Activated naive CD4-positive, alpha-beta T cell treated with anti-CD3 and anti-CD28 coated beads, Interleukin-2, amount 10 ng/mL, durations not matched to agents 7 days and 5 days (primary cell): Measurements from ENCODE around the gene LTA4H.
"Not testable (repeated sequence)": the region's sequence is repeated elsewhere in the genome, so short reads cannot be mapped to it uniquely, and the experiment has no call there.

Source experiments
- CTCF ChIA-PET: fragments of 350-600 bp; sonication (Branson Sonifier 250); formaldehyde crosslinking; loops from one replicate; lab custom pipeline; 2021; ENCODE audit warnings: antibody characterized with exemption; lab: Charles Lee
- DNase-seq: peaks from one replicate; pipeline ENCODE4 v3.0.0-alpha.2; 2020
- H3K27ac Mint-ChIP-seq: one replicate; pipeline ENCODE4 v1.8.0; 2021; ENCODE audit warnings: mild to moderate bottlenecking, moderate library complexity, mixed read lengths
- H3K27me3 Mint-ChIP-seq: one replicate; pipeline ENCODE4 v1.8.0; 2021; ENCODE audit warnings: mild to moderate bottlenecking, mixed read lengths
- H3K36me3 Mint-ChIP-seq: one replicate; pipeline ENCODE4 v1.8.0; 2021; ENCODE audit warnings: mixed read lengths
- H3K4me1 Mint-ChIP-seq: one replicate; pipeline ENCODE4 v1.8.0; 2021; ENCODE audit warnings: mixed read lengths
- H3K4me3 Mint-ChIP-seq: one replicate; pipeline ENCODE4 v1.8.0; 2021; ENCODE audit warnings: mild to moderate bottlenecking, moderate library complexity, mixed read lengths
- H3K9me3 Mint-ChIP-seq: one replicate; pipeline ENCODE4 v1.8.0; 2021; ENCODE audit warnings: mixed read lengths

LTA4H gene

GRCh38 chr12:96065776-96066175 lies 30.4 kb upstream of the LTA4H start:
- H3K9me3 Mint-ChIP-seq, H3K27ac Mint-ChIP-seq, DNase-seq, H3K36me3 Mint-ChIP-seq, H3K4me3 Mint-ChIP-seq, H3K27me3 Mint-ChIP-seq: not testable (repeated sequence)
- peaks cover 30% of the 10 kb centered on the region for H3K4me1 Mint-ChIP-seq
- CTCF ChIA-PET, result interaction anchor here (0.7 to 10.5 kb wide), 4 partner anchors 26 to 451 kb away, joined by 3 to 155 read pairs (median 5); no protein-coding TSS in a partner anchor

- Mint-ChIP-seq H3K4me1 (peaks cover 30% of the 10 kb centered on the region), H3K4me3 (no peak overlapping the region), H3K9me3 (no peaks in the 10 kb centered on the region), H3K27ac (no peak overlapping the region), H3K27me3 (no peaks in the 10 kb centered on the region), H3K36me3 (no peaks in the 10 kb centered on the region)
- CTCF ChIA-PET, result interaction anchor here (0.9 to 10.5 kb wide), 8 partner anchors 8 to 452 kb away, joined by 3 to 155 read pairs (median 4); no protein-coding TSS in a partner anchor
- DNase-seq, result no peak
These were observed 29.6 kb upstream of the LTA4H start for GRCh38 chr12:96064966-96065365.

GRCh38 chr12:96064271-96064670 lies 28.9 kb upstream of the LTA4H start:
- CTCF ChIA-PET, result interaction anchor here (0.9 to 10.5 kb wide), 12 partner anchors 9 to 453 kb away, joined by 3 to 155 read pairs (median 4); partner anchors contain the start of gene CDK17
- Mint-ChIP-seq H3K27me3 (no peaks in the 10 kb centered on the region), H3K4me3 (no peak overlapping the region), H3K36me3 (no peaks in the 10 kb centered on the region), H3K27ac (no peak overlapping the region), H3K4me1 (peaks cover 30% of the 10 kb centered on the region), H3K9me3 (no peaks in the 10 kb centered on the region)
- no peak for DNase-seq

- Mint-ChIP-seq H3K27ac (peak overlapping the region; percentile 0), H3K4me3 (no peak overlapping the region), H3K27me3 (no peaks in the 10 kb centered on the region), H3K9me3 (no peaks in the 10 kb centered on the region), H3K4me1 (peaks cover 30% of the 10 kb centered on the region), H3K36me3 (no peaks in the 10 kb centered on the region)
- DNase-seq, result peak; percentile 31
- CTCF ChIA-PET, result interaction anchor here (0.7 to 10.5 kb wide), 8 partner anchors 70 to 454 kb away, joined by 3 to 155 read pairs (median 7); no protein-coding TSS in a partner anchor
These were observed 27.7 kb upstream of the LTA4H start for GRCh38 chr12:96063046-96063445.

GRCh38 chr12:96061864-96062453 lies 26.6 kb upstream of the LTA4H start:
- Mint-ChIP-seq H3K4me3 (no peak overlapping the region), H3K4me1 (peaks cover 30% of the 10 kb centered on the region), H3K9me3 (no peaks in the 10 kb centered on the region), H3K36me3 (no peaks in the 10 kb centered on the region), H3K27ac (no peak overlapping the region), H3K27me3 (no peaks in the 10 kb centered on the region)
- CTCF ChIA-PET, result interaction anchor here (0.8 to 6.9 kb wide), 9 partner anchors 9 to 461 kb away, joined by 3 to 123 read pairs (median 4); no protein-coding TSS in a partner anchor
- DNase-seq, result peak; percentile 86

- no peak overlapping the region for H3K27ac Mint-ChIP-seq
- H3K36me3 Mint-ChIP-seq, result no peaks in the 10 kb centered on the region
- H3K4me3 Mint-ChIP-seq, result no peak overlapping the region
- no peaks in the 10 kb centered on the region for H3K9me3 Mint-ChIP-seq
- DNase-seq, result no peak
- H3K27me3 Mint-ChIP-seq, result no peaks in the 10 kb centered on the region
- CTCF ChIA-PET, result interaction anchor here (0.8 to 6.9 kb wide), 11 partner anchors 8 to 461 kb away, joined by 3 to 123 read pairs (median 4); no protein-coding TSS in a partner anchor
- peaks cover 30% of the 10 kb centered on the region for H3K4me1 Mint-ChIP-seq
These were observed 25.9 kb upstream of the LTA4H start for GRCh38 chr12:96061323-96061722.

GRCh38 chr12:96060041-96060440 lies 24.7 kb upstream of the LTA4H start:
- CTCF ChIA-PET, result interaction anchor here (0.9 to 6.9 kb wide), 6 partner anchors 75 to 456 kb away, joined by 3 to 123 read pairs (median 5); no protein-coding TSS in a partner anchor
- H3K27ac Mint-ChIP-seq, result no peak overlapping the region
- DNase-seq, result no peak

GRCh38 chr12:96057986-96058553 lies 22.7 kb upstream of the LTA4H start:
- no peaks in the 10 kb centered on the region for H3K27me3 Mint-ChIP-seq
- H3K27ac Mint-ChIP-seq, result no peak overlapping the region
- DNase-seq, result no peak
- CTCF ChIA-PET, result interaction anchor here (0.6 to 6.9 kb wide), 5 partner anchors 26 to 268 kb away, joined by 3 to 123 read pairs (median 4); no protein-coding TSS in a partner anchor
- peaks cover 8% of the 10 kb centered on the region for H3K4me1 Mint-ChIP-seq
- no peaks in the 10 kb centered on the region for H3K36me3 Mint-ChIP-seq
- peaks cover 5% of the 10 kb centered on the region for H3K9me3 Mint-ChIP-seq
- H3K4me3 Mint-ChIP-seq, result no peak overlapping the region

More at GRCh38 chr12:96060041-96060440, 24.7 kb upstream of the LTA4H start:
- Mint-ChIP-seq H3K4me1 (peaks cover 26% of the 10 kb centered on the region), H3K27me3 (no peaks in the 10 kb centered on the region), H3K36me3 (no peaks in the 10 kb centered on the region), H3K9me3 (no peaks in the 10 kb centered on the region), H3K4me3 (no peak overlapping the region)

GRCh38 chr12:96056646-96057455 lies 21.5 kb upstream of the LTA4H start:
- CTCF ChIA-PET, result interaction anchor here (0.6 to 6.9 kb wide), 5 partner anchors 58 to 459 kb away, joined by 3 to 123 read pairs (median 4); no protein-coding TSS in a partner anchor
- peaks cover 13% of the 10 kb centered on the region for H3K9me3 Mint-ChIP-seq
- no peak overlapping the region for H3K4me3 Mint-ChIP-seq
- DNase-seq, result no peak
- peaks cover 3% of the 10 kb centered on the region for H3K36me3 Mint-ChIP-seq
- H3K27ac Mint-ChIP-seq, result no peak overlapping the region
- no peaks in the 10 kb centered on the region for H3K27me3 Mint-ChIP-seq
- peaks cover under 1% of the 10 kb centered on the region for H3K4me1 Mint-ChIP-seq

GRCh38 chr12:96054244-96054610 lies 18.8 kb upstream of the LTA4H start:
- DNase-seq, result no peak
- no peak overlapping the region for H3K27ac Mint-ChIP-seq
- peaks cover 7% of the 10 kb centered on the region for H3K36me3 Mint-ChIP-seq
- CTCF ChIA-PET, result interaction anchor here (1.0 to 1.7 kb wide), 3 partner anchors 7 to 463 kb away, joined by 3 to 5 read pairs (median 5); no protein-coding TSS in a partner anchor
- H3K4me1 Mint-ChIP-seq, result peaks cover 7% of the 10 kb centered on the region
- no peaks in the 10 kb centered on the region for H3K27me3 Mint-ChIP-seq
- H3K9me3 Mint-ChIP-seq, result peaks cover 18% of the 10 kb centered on the region
- H3K4me3 Mint-ChIP-seq, result no peak overlapping the region

GRCh38 chr12:96053476-96054243 lies 18.3 kb upstream of the LTA4H start:
- no peak overlapping the region for H3K27ac Mint-ChIP-seq

GRCh38 chr12:96051756-96052485 lies 16.5 kb upstream of the LTA4H start:
- no peak for DNase-seq
- H3K9me3 Mint-ChIP-seq, result peaks cover 18% of the 10 kb centered on the region
- H3K27ac Mint-ChIP-seq, result no peak overlapping the region
- H3K4me3 Mint-ChIP-seq, result no peak overlapping the region
- H3K27me3 Mint-ChIP-seq, result no peaks in the 10 kb centered on the region
- peaks cover 28% of the 10 kb centered on the region for H3K4me1 Mint-ChIP-seq
- peaks cover 7% of the 10 kb centered on the region for H3K36me3 Mint-ChIP-seq
- CTCF ChIA-PET, result no interaction called here

More at GRCh38 chr12:96053476-96054243, 18.3 kb upstream of the LTA4H start:
- Mint-ChIP-seq H3K9me3 (peaks cover 18% of the 10 kb centered on the region), H3K36me3 (peaks cover 7% of the 10 kb centered on the region), H3K4me3 (no peak overlapping the region), H3K4me1 (peaks cover 12% of the 10 kb centered on the region), H3K27me3 (no peaks in the 10 kb centered on the region)
- CTCF ChIA-PET, result interaction anchor here (0.5 to 1.7 kb wide), 4 partner anchors 8 to 463 kb away, joined by 3 to 5 read pairs (median 4); no protein-coding TSS in a partner anchor
- DNase-seq, result no peak

GRCh38 chr12:96050139-96050538 lies 14.8 kb upstream of the LTA4H start:
- Mint-ChIP-seq H3K9me3 (peaks cover 18% of the 10 kb centered on the region), H3K27ac (no peak overlapping the region), H3K27me3 (no peaks in the 10 kb centered on the region), H3K36me3 (peaks cover 7% of the 10 kb centered on the region), H3K4me3 (no peak overlapping the region), H3K4me1 (peaks cover 40% of the 10 kb centered on the region)
- no peak for DNase-seq
- CTCF ChIA-PET, result no interaction called here
